ENCODE results near the gene SMIM38.

The SMIM38 gene

GRCh38 chr11:69155302-69156234 is at the start of gene SMIM38:
Gene SMIM38, plus strand, starts transcription at chr11:69155935. Its CDS starts 1,912 bp downstream, at chr11:69157847.
- Histone ChIP-seq H3K4me3 (ENCODE audit: low read length) (no peak within 1 kb of the TSS), H3K9me3 (ENCODE audit: control insufficient read depth, low read length) (peaks cover 4% of the 10 kb centered on the region), H3K36me3 (ENCODE audit: control insufficient read depth, insufficient read depth, low read length, severe bottlenecking) (no peaks in the 10 kb centered on the region), H3K9ac (ENCODE audit: low read length) (peak within 1 kb of the TSS; percentile 20), H3K4me1 (ENCODE audit: control insufficient read depth, insufficient read depth, low read length) (peaks cover 13% of the 10 kb centered on the region), H3K27me3 (replicated peaks; ENCODE audit: control insufficient read depth, insufficient read depth, low read length) (no peaks in the 10 kb centered on the region)
- DNase-seq (ENCODE audit: low read depth): no peak

DNA sequence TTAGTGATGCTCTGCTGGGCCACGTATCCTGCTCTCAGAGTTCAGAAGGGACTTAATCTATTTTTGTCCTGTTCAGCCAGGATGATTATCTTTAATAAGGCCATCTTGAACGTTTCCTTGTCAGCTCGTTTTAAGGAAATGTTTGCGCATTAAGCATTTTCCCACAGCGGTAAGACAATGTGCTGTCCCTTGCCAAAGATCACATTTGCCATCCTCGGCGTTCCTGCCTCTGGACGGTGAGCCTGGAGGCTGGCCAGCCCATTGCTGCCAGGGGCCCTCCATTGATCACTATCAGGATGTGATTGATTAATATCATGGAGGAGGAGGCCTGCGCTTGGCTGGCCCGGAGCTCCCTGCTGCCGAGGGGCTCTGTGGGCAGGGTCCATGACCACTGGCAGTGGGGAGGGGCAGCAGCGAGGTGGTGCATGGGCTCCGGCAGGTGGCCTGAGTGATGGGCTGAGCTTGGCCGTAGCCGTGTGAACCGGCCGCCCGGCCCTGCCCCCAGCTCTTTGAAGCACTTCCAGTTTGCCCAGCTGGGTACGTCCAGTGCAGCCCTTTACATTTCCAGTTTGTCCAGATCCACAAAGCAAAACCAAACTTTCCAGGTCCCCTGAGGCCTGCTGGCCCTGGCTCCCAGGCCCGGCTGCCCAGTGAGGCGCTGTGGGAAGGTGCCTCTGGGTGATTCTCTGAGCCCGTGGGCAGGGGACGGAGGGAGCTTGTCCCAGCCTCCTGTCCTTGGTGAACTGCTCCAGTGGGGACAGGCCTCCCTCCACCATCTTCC is 49.5 kb upstream of the SMIM38 start:
- H3K4me3 ChIP-seq (ENCODE audit: low read length): no peak overlapping the region
- no peaks in the 10 kb centered on the region for H3K9me3 ChIP-seq (ENCODE audit: control insufficient read depth, low read length)
- no peaks in the 10 kb centered on the region for H3K36me3 ChIP-seq (ENCODE audit: control insufficient read depth, insufficient read depth, low read length, severe bottlenecking)
- no peak overlapping the region for H3K9ac ChIP-seq (ENCODE audit: low read length)
- no peak for DNase-seq (ENCODE audit: low read depth)
- H3K27me3 ChIP-seq (replicated peaks; ENCODE audit: control insufficient read depth, insufficient read depth, low read length): peaks cover 57% of the 10 kb centered on the region
- peaks cover 5% of the 10 kb centered on the region for H3K4me1 ChIP-seq (ENCODE audit: control insufficient read depth, insufficient read depth, low read length)

GRCh38 chr11:69107413-69107812 is 48.3 kb upstream of the SMIM38 start:
- Histone ChIP-seq H3K27me3 (replicated peaks; ENCODE audit: control insufficient read depth, insufficient read depth, low read length) (peaks cover 54% of the 10 kb centered on the region), H3K9ac (ENCODE audit: low read length) (no peak overlapping the region), H3K4me1 (ENCODE audit: control insufficient read depth, insufficient read depth, low read length) (no peaks in the 10 kb centered on the region), H3K36me3 (ENCODE audit: control insufficient read depth, insufficient read depth, low read length, severe bottlenecking) (no peaks in the 10 kb centered on the region), H3K4me3 (ENCODE audit: low read length) (no peak overlapping the region), H3K9me3 (ENCODE audit: control insufficient read depth, low read length) (no peaks in the 10 kb centered on the region)
- no peak for DNase-seq (ENCODE audit: low read depth)

DNA sequence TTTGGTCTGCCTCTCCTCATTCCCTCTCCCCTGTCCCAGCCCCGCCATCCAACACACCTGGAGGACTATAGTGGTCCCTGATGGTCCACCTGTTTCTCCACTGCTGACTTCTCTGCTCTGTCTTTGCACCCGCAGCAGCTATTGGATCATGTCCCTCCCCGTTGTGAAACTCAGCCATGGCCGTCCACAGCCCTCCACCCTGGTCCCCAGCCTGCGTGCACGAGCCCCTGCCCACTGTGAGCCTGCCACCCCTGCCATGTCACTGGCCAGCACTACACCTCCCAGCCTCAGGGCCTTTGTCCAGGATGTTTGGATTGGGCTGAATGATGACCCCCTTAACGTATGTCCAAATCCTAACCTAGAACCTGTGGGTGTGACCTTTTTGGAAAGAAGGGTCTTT is 47.7 kb upstream of the SMIM38 start:
- no peak overlapping the region for H3K9ac ChIP-seq (ENCODE audit: low read length)
- H3K36me3 ChIP-seq (ENCODE audit: control insufficient read depth, insufficient read depth, low read length, severe bottlenecking): no peaks in the 10 kb centered on the region
- H3K4me3 ChIP-seq (ENCODE audit: low read length): no peak overlapping the region
- H3K27me3 ChIP-seq (replicated peaks; ENCODE audit: control insufficient read depth, insufficient read depth, low read length): peaks cover 54% of the 10 kb centered on the region
- no peaks in the 10 kb centered on the region for H3K4me1 ChIP-seq (ENCODE audit: control insufficient read depth, insufficient read depth, low read length)
- no peak for DNase-seq (ENCODE audit: low read depth)
- no peaks in the 10 kb centered on the region for H3K9me3 ChIP-seq (ENCODE audit: control insufficient read depth, low read length)

DNA sequence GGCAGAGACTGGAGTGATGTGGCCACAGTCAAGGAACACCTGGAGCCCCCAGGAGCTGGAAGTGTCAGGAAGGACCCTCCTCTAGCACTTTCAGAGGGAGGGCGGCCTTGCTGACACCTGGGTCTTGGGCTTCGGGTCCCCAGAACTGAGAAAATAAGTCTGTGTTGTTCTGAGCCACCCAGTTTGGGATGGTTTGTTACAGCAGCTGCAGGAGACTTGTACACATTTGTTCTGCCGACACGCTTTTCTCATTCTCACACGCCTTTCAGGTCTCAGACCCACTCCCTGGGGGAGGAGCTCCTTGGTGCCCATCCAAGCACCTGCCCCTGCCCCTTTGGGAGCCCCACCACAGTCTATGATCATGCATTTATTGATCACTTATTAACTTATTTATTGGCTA is 47.2 kb upstream of the SMIM38 start:
- H3K36me3 ChIP-seq (ENCODE audit: control insufficient read depth, insufficient read depth, low read length, severe bottlenecking): no peaks in the 10 kb centered on the region
- no peak for DNase-seq (ENCODE audit: low read depth)
- no peaks in the 10 kb centered on the region for H3K4me1 ChIP-seq (ENCODE audit: control insufficient read depth, insufficient read depth, low read length)
- H3K9me3 ChIP-seq (ENCODE audit: control insufficient read depth, low read length): no peaks in the 10 kb centered on the region
- H3K27me3 ChIP-seq (replicated peaks; ENCODE audit: control insufficient read depth, insufficient read depth, low read length): peaks cover 48% of the 10 kb centered on the region
- H3K4me3 ChIP-seq (ENCODE audit: low read length): no peak overlapping the region
- H3K9ac ChIP-seq (ENCODE audit: low read length): no peak overlapping the region

DNA sequence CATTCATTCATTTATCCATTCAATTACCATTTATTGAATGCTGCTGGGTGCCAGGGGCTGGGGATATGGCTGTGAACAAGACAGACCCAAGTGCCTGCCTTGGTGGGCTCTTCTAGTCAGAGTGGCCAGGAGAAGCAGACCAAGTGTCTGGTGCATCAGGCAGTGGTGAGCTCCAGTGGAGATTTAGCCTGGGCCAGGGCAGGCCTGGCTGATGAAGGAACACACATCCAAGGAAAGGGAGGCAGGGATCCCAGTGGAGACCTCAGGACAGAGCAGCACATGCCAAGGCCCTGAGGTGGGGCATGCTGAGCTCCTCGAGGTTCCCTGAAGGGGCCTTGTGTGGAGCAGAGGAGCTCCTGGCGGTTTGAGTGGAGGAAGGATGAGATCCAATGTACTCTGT is 46.6 kb upstream of the SMIM38 start:
- H3K9me3 ChIP-seq (ENCODE audit: control insufficient read depth, low read length): no peaks in the 10 kb centered on the region
- no peak for DNase-seq (ENCODE audit: low read depth)
- H3K4me1 ChIP-seq (ENCODE audit: control insufficient read depth, insufficient read depth, low read length): no peaks in the 10 kb centered on the region
- peaks cover 47% of the 10 kb centered on the region for H3K27me3 ChIP-seq (replicated peaks; ENCODE audit: control insufficient read depth, insufficient read depth, low read length)
- H3K36me3 ChIP-seq (ENCODE audit: control insufficient read depth, insufficient read depth, low read length, severe bottlenecking): no peaks in the 10 kb centered on the region
- H3K4me3 ChIP-seq (ENCODE audit: low read length): no peak overlapping the region
- H3K9ac ChIP-seq (ENCODE audit: low read length): no peak overlapping the region

DNA sequence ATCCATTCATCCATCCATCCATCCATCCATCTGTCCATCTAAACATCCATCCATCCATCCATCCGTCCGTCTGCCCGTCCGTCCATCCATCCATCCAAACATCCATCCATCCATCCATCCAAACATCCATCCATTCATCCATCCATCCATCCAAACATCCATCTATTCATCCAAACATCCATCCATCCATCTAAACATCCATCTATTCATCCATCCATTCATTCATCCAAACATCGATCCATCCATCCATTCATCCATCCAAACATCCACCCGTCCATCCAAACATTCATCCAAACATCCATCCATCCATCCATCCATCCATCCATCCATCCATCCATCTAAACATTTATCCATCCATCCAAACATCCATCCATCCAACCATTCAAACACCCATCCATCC is 45.3 kb upstream of the SMIM38 start:
- no peaks in the 10 kb centered on the region for H3K36me3 ChIP-seq (ENCODE audit: control insufficient read depth, insufficient read depth, low read length, severe bottlenecking)
- H3K27me3 ChIP-seq (replicated peaks; ENCODE audit: control insufficient read depth, insufficient read depth, low read length): peaks cover 55% of the 10 kb centered on the region
- no peak overlapping the region for H3K4me3 ChIP-seq (ENCODE audit: low read length)
- no peak overlapping the region for H3K9ac ChIP-seq (ENCODE audit: low read length)
- H3K4me1 ChIP-seq (ENCODE audit: control insufficient read depth, insufficient read depth, low read length): peaks cover 2% of the 10 kb centered on the region
- no peak for DNase-seq (ENCODE audit: low read depth)
- H3K9me3 ChIP-seq (ENCODE audit: control insufficient read depth, low read length): no peaks in the 10 kb centered on the region

DNA sequence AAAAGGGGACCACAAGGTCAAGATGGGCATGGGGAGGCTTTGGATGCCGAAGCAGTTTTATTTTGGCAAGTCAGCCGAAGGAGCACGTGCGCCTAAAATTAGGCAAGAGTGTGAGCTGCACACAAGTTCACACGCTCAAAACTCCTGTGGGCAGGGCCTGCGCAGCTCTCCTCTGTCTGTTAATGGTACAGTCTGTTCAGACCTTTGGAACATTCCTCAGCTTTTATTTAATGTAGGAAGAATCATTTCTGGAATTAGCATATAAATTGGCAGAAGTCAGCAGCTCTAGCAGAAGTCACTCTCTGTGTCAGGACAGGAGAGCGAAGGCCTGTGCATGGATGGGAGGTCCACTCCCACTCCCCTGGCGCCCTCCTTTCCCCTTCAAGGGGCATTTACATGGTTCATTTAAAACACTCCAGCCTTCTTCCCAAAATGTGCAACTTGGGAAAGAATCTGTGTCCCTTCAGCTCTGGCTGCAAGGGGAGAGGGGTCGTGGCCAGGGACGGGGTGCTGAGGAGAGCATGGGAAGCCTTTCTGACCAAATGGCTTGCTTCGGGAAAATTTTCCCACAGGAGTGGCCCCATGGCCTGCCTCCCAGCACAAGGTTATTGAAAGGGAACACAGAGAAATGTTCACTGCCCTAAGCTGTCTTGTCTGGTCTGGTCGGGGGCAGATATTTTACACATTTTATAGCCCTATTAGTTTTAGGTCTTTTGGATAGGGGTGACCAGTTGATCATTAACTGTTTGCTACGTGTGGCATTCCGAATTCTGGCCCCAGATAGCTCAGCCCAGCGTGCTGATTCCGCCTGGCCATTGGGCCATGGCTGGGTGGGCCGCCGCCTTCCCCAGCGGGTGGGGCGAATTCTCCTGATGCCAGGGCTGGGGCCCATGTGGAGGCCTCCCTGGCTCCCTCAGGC is 43.9 kb upstream of the SMIM38 start:
- Histone ChIP-seq H3K9ac (ENCODE audit: low read length) (no peak overlapping the region), H3K9me3 (ENCODE audit: control insufficient read depth, low read length) (no peaks in the 10 kb centered on the region), H3K36me3 (ENCODE audit: control insufficient read depth, insufficient read depth, low read length, severe bottlenecking) (no peaks in the 10 kb centered on the region), H3K4me3 (ENCODE audit: low read length) (no peak overlapping the region), H3K4me1 (ENCODE audit: control insufficient read depth, insufficient read depth, low read length) (peaks cover 9% of the 10 kb centered on the region), H3K27me3 (replicated peaks; ENCODE audit: control insufficient read depth, insufficient read depth, low read length) (peaks cover 49% of the 10 kb centered on the region)
- DNase-seq (ENCODE audit: low read depth): no peak

- no peaks in the 10 kb centered on the region for H3K9me3 ChIP-seq (ENCODE audit: control insufficient read depth, low read length)
- H3K27me3 ChIP-seq (replicated peaks; ENCODE audit: control insufficient read depth, insufficient read depth, low read length): peaks cover 38% of the 10 kb centered on the region
- H3K9ac ChIP-seq (ENCODE audit: low read length): no peak overlapping the region
Observed at GRCh38 chr11:69113226-69113625, 42.5 kb upstream of the SMIM38 start.

GRCh38 chr11:69113646-69114340 is 41.9 kb upstream of the SMIM38 start:
- Histone ChIP-seq H3K9ac (ENCODE audit: low read length) (no peak overlapping the region), H3K9me3 (ENCODE audit: control insufficient read depth, low read length) (no peaks in the 10 kb centered on the region), H3K4me1 (ENCODE audit: control insufficient read depth, insufficient read depth, low read length) (peaks cover 9% of the 10 kb centered on the region), H3K36me3 (ENCODE audit: control insufficient read depth, insufficient read depth, low read length, severe bottlenecking) (no peaks in the 10 kb centered on the region), H3K4me3 (ENCODE audit: low read length) (no peak overlapping the region), H3K27me3 (replicated peaks; ENCODE audit: control insufficient read depth, insufficient read depth, low read length) (peaks cover 38% of the 10 kb centered on the region)
- no peak for DNase-seq (ENCODE audit: low read depth)

More at GRCh38 chr11:69113226-69113625, 42.5 kb upstream of the SMIM38 start:
- H3K4me3 ChIP-seq (ENCODE audit: low read length): no peak overlapping the region
- no peaks in the 10 kb centered on the region for H3K36me3 ChIP-seq (ENCODE audit: control insufficient read depth, insufficient read depth, low read length, severe bottlenecking)
- no peak for DNase-seq (ENCODE audit: low read depth)
- H3K4me1 ChIP-seq (ENCODE audit: control insufficient read depth, insufficient read depth, low read length): peaks cover 9% of the 10 kb centered on the region
